KG1 (cell line): ENCODE data around the gene SERPINB2.
"Not testable (repeated sequence)": the region's sequence is repeated elsewhere in the genome, so short reads cannot be mapped to it uniquely, and the experiment has no call there.

Experiments
- DNase-seq: peaks from one replicate; lab custom pipeline; 2025; lab: John Stamatoyannopoulos, UW

SERPINB2 gene

GRCh38 chr18:63889626-63890025, 2.1 kb downstream of the SERPINB2 start:
- no peak for DNase-seq

- no peak for DNase-seq
Measured at GRCh38 chr18:63890237-63890949, 2.9 kb downstream of the SERPINB2 start.

- DNase-seq = no peak
Measured at GRCh38 chr18:63890950-63891304, 3.4 kb downstream of the SERPINB2 start.

GRCh38 chr18:63892566-63892965, 5.1 kb downstream of the SERPINB2 start:
- DNase-seq = no peak

- DNase-seq = no peak
Measured at GRCh38 chr18:63894106-63894772, 6.7 kb downstream of the SERPINB2 start.

GRCh38 chr18:63895190-63895589, 7.7 kb downstream of the SERPINB2 start:
- DNase-seq = no peak

- DNase-seq = no peak
Measured at GRCh38 chr18:63897072-63897471, 9.6 kb downstream of the SERPINB2 start.

GRCh38 chr18:63899206-63899605, 11.7 kb downstream of the SERPINB2 start:
- no peak for DNase-seq

GRCh38 chr18:63903851-63904570, 16.5 kb downstream of the SERPINB2 start:
- no peak for DNase-seq

GRCh38 chr18:63904694-63905093, 17.2 kb downstream of the SERPINB2 start:
- no peak for DNase-seq

- DNase-seq = no peak
Measured at GRCh38 chr18:63905361-63905760, 17.9 kb downstream of the SERPINB2 start.

GRCh38 chr18:63906056-63906455, 18.6 kb downstream of the SERPINB2 start:
- DNase-seq = no peak

- no peak for DNase-seq
Measured at GRCh38 chr18:63907664-63908063, 20.2 kb downstream of the SERPINB2 start, which contains the start of gene SERPINB10. Gene SERPINB10, plus strand, starts transcription at chr18:63907958. Its CDS starts 7,553 bp downstream, at chr18:63915511.

GRCh38 chr18:63908858-63909257, 21.4 kb downstream of the SERPINB2 start:
- no peak for DNase-seq

GRCh38 chr18:63909870-63910269, 22.4 kb downstream of the SERPINB2 start:
- no peak for DNase-seq

- no peak for DNase-seq
Measured at GRCh38 chr18:63917817-63918216, 30.3 kb downstream of the SERPINB2 start.

GRCh38 chr18:63922049-63922448, 34.5 kb downstream of the SERPINB2 start:
- DNase-seq = no peak

- no peak for DNase-seq
Measured at GRCh38 chr18:63924551-63924950, 37.0 kb downstream of the SERPINB2 start.

- no peak for DNase-seq
Measured at GRCh38 chr18:63928331-63928730, 40.8 kb downstream of the SERPINB2 start.

- DNase-seq = not testable (repeated sequence)
Measured at GRCh38 chr18:63929369-63929768, 41.9 kb downstream of the SERPINB2 start.

- no peak for DNase-seq
Measured at GRCh38 chr18:63930773-63931354, 43.4 kb downstream of the SERPINB2 start.

GRCh38 chr18:63936156-63936931, 48.8 kb downstream of the SERPINB2 start:
- DNase-seq = peak; percentile 22
